HG02610 (cell line): ENCODE data around the gene GPAM.

Experiments used
- ATAC-seq: cut with Tn5 transposase; IDR thresholded peaks from one replicate; pipeline ENCODE4 v1.9.1; 2021; ENCODE audit warnings: mild to moderate bottlenecking, moderate library complexity; ENCODE audit not compliant: unreplicated experiment

GPAM gene

DNA sequence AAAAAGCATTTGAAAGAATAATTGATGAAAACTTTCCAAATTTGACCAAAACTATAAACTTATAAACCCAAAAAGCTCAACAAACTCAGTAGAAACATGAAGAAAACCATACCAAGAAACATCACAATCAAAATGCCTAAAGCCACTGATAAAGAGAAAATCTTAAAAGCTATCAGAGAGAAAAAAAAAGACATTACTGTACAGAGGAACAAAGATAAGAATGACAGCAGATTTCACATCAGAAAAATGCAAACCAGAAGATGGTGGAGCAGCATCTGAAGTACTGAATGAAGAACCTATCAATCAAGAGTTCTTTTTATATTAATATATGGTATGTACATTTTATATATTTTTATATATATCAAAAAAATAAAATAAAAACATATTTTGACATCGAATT, 2.4 kb upstream of the GPAM start:
- ATAC-seq, result no peak

GRCh38 chr10:112184379-112184778, 814 bp upstream of the GPAM start:
- ATAC-seq, result no peak

DNA sequence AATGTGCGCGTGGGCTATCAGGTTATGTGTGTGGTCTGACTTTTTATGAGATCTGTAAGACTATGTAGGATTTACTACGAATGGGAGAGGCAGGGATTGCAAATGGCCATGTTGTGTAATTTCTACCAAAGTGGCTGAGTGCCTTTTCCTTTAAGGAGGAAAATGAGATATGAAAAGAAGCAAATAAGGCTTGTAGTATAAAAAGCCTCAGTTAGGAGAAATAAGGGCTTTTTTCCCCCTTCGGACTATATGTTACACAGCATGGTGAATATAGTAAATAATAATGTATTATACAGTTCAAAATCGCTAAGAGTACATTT, 447 bp upstream of the GPAM start:
- ATAC-seq, result no peak

DNA sequence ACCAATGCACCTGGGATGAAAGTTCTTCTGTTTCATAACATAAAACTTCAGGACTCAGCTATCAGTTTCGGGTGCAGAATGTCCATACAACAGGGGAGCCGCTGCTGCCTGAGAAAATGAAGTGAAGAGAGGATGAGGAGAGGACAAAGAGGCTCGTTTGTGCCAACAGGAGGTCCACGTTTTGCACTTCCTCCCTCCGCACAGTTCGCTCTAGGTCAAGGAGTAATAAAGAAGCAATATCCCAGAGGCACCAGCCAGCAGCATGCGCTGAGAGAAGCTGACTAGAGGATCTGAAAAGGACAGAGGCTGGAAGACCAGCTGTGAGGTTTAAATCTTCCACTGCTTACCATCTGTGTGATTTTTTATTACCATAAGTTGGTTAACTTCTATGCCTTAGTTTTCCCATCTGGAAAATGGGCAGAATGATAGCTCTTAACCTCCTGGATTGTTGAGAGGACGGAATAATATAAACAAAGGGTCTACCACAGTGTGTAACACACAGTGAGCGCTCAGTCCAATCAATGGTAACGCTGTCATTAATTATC, 709 bp downstream of the GPAM start:
- no peak for ATAC-seq

GRCh38 chr10:112177247-112177646, 6.3 kb downstream of the GPAM start:
- ATAC-seq, result no peak

DNA sequence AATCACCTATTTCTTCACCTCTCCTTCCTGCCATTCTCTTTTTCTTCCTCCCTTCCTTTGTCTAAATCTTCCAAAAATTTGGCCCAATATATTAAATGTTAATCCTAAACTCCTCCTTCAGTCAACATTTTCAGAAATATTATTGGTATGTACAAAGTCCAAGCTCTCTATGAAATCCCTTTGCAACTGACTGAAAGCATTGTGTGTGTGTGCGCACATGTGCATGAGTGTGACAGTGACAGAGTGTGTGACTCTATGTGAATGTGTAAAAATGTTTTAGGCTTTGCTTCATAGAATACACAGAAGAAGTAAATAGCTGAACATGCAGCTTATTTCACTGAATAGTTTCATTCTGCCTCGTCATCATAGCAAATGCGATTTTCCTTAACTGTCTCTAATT, 7.0 kb downstream of the GPAM start:
- ATAC-seq, result no peak

DNA sequence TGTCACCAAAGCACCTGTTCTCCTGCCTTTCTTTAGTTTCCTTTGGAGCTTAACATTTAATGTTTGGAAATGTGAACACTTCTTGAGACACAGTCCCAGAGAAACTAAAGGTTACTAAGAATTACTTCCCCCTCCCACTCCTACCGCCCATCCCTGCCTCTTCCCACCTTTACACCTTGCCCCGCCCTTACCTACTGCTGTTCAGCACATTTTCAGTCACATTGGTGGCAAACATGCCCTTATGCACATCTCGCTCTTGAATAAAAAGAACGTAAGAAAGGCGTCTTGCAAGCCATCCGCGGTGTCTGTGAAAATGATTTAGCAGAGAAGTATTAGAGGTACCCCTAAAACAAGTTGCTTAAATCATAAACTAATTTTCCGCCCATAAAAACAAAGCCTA, 8.2 kb downstream of the GPAM start:
- no peak for ATAC-seq

- no peak for ATAC-seq
These were observed 10.4 kb downstream of the GPAM start for GRCh38 chr10:112173206-112173605.

DNA sequence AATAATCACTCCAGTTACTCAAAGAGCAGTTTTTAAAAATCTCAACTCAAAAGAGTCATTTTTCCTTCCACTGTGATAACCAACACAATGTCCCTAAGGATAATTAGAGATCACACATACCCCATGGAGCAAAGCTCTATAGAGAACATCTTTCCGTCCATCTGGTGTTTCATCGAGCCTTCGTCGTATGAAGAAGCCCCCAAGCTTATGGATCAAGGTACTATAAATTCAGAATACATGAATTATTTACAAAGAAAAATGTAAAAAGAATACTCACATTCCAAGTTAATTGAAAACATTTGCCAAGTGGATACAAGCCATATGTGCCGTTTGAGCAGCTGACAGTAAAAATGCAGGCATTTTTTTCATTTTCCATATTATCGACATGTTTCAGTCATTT, 14.8 kb downstream of the GPAM start:
- no peak for ATAC-seq

DNA sequence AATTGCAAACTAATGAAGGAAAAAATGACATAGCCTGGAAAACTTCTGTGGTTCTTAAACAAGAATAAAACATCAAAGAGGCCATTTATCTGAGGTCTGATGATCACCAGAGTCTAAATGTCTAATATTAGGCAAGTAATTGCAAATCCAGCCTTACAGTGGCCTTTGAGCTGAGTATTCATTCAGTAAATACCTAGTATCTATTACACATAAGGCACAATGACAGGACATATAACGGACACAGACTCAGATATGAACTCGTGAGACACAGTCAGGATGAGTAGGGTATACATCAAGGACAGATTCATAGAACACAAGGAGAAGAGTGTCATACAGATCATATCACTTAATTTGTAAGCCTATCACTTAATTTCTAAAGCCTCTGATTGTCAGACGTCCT, 16.8 kb downstream of the GPAM start:
- ATAC-seq, result no peak

DNA sequence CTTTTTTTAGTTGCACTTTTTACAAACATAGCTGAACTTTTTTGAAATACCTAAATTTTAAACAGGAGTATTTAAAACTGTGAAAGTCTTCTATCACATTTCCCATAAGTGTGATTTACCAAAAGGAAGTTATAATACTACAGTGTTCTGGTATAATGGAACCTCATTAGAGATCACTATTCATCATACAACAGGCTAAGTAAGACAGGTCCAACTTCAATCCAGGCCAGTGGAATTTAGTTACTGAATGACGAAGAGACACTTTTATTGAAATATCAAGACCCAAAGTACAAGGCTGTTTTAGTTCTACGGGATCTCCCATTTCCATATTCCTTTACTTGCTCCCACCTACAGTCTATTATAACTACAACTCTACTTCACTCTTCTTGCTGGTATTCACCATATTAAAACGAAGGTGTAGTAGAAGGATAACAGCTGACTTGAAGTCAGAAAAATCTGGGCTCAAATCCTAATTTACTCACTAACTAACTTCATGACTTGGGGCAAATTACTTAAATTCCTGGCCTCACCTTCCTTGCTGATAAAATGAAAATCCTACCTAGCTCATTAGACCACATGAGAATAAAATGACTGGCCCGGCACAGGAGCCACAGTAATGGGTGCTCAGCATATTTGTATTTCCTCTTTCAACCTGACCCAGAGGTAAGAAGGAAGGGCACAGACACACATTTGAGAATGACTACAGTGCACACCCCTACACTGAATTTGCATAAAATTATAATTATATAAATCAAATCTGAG, 21.6 kb downstream of the GPAM start:
- ATAC-seq, result no peak

- ATAC-seq, result no peak
These were observed 22.7 kb downstream of the GPAM start for GRCh38 chr10:112160834-112161233.

GRCh38 chr10:112159469-112159868, 24.1 kb downstream of the GPAM start:
- no peak for ATAC-seq

DNA sequence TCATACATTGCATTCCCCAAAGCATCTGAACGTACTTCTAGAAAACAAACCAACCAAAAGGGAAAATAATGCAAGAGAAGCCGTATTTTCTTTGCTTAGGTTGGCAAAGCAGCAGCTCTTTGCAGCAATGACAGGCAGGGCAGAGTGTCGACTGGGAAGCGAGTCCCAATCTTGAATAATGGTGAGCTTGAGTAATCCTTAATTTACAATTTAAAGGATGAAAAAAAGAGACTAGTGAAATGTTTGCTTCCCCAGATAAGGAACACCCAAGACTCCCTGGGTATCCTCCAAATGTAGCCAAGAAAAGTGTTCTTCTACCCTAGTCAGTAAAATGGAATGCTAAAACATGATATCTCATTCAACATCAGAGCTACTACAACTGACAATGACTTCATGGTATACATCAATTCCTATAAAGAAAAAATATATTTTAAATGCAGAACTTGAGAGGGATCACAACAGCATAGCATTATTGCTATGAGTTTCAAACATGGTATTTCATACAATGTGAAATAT, 32.0 kb downstream of the GPAM start:
- ATAC-seq, result no peak

DNA sequence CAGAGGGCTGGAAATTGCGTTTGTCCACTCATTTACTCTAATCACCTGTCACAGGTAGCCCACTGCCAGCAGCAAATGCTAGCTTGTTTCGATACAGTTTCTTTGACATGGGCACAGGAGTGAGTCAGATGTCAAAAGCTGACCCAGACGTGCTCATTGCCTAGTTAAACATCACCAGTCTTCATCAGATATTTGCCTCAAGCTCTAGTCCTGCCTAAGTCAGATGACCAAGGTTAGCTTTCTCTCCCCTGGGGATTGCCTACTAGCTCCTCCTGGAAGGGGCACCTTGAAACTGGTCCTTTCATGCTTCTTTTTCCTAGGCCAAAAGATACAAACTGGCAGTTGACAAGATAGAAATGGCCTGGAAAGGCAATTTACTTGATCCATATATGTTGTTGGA, 35.2 kb downstream of the GPAM start:
- no peak for ATAC-seq

DNA sequence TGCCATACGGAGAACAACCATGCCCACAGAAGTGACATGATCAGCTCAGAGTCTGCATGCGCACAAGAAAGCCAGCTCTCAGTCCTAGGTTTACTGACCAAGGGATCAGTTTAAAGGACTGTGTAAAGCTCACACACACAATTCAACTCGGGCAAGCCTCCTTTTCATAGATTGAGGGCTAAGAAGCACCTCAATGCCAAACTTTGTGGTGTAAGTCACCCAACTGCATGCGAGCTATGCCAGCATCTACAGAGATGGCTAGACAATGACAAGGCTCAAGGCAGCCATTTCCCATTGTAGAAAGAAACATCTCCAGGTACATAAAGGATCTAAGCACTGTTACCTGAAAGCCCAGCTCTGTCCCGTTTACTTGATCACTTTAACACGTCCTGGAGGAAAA, 36.8 kb downstream of the GPAM start:
- ATAC-seq, result no peak

GRCh38 chr10:112145263-112145662, 38.3 kb downstream of the GPAM start:
- ATAC-seq, result no peak

DNA sequence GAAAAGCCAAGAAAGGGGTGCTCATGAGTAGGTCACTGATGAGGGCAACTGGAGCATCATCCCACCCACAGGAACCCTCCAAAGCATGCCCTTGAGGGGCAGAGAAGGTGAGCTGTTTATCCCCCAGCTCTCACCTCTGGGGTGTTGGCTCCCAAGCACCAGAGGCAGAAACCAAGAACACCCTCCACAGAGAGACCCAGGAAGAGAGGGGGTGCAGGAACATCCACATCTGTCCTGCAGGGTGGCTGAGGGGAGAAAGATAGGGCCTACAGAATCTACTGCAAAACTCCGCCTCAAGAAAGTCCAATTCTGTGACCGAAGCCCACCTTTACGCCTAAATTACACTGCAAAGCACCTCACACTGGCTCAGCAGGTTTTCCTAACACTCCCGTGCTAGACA, 40.1 kb downstream of the GPAM start:
- no peak for ATAC-seq

- no peak for ATAC-seq
These were observed 42.3 kb downstream of the GPAM start for GRCh38 chr10:112141292-112141691.

- peak; percentile 96 for ATAC-seq
These were observed 43.2 kb downstream of the GPAM start for GRCh38 chr10:112140110-112140970.

GRCh38 chr10:112139176-112139575, 44.4 kb downstream of the GPAM start:
- ATAC-seq, result no peak
